ENCODE measurements around the gene MCRIP2.

MCRIP2 gene

DNA sequence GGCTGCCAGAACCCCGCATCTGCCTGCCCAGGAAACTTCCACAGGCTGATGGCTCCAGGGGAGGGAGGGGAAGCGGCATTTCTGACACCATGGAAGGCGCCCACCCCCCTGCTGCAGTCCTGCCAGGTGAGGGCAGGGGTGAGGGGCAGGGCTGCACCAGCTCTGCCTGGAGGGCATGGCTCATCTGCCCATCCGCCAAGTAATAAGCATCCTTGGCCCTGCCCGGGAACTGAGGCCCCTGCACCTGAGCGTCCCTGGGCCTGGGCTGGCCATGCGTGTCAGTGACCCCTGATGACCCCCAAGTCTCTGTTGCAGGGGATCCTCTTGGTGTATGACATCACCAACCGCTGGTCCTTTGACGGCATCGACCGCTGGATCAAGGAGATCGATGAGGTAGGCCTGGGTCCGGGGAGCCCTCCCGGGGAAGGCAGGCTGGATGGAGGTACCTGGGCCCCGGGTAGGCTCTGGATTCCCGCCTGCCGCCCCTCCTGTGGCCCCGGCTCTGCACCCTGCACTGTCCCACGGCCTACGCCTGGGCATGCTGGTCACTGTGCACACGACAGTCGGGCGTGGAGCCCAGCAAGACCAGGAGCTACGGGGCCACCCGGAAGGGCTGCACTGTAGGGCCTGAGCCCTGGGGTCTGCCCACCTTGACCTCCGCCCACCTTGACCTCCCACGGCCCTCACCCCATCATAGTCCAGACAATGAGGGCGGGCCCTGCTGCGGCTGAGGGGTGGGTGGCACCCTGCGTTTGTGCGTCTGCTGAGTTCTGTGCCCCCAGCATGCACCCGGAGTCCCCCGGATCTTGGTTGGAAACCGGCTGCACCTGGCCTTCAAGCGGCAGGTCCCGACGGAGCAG, 16.3 kb upstream of the MCRIP2 start:
- Histone ChIP-seq H3K4me1 (ENCODE audit: insufficient read depth, low read length) (peaks cover 20% of the 10 kb centered on the region; the same call in 1 of the 2 replicates), H3K9ac (ENCODE audit: low read depth, low read length) (no peak overlapping the region), H3K9me3 (ENCODE audit: control insufficient read depth, insufficient read depth, low read length) (no peaks in the 10 kb centered on the region), H3K36me3 (ENCODE audit: insufficient read depth, low read length) (no peaks in the 10 kb centered on the region; the same call in 1 of the 2 replicates)

DNA sequence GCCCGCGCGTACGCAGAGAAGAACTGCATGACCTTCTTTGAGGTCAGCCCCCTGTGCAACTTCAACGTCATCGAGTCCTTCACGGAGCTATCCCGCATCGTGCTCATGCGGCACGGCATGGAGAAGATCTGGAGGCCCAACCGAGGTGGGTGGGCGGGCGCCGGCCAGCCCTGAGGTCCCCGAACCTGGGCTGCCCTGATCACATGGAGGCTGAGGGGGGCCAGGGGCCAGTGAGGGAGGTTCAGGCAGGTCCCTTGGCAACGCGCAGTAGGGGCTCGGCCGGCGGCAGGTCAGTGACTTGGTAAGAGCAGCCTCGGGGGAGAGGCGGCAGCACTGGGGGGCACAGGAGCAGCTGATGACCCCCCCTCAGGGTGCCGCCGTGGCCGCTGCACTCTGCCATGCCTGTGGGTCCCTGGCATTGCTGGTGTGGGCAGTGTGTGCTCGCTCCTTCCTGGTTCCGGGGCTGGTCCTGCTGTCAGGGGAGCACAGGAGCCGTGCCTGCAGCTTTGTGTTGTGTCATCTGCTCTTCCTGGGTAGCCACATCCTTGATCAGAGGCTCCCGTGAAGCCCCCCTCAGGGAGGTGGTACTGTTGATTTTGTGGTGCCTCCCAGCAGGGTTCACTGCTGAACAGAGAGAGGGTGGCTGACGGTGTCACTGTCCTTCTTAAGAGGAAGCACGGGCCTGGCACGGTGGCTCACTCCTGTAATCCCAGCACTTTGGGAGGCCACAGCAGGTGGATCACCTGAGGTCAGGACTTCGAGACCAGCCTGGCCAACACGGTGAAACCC, 15.5 kb upstream of the MCRIP2 start:
- Histone ChIP-seq H3K36me3 (ENCODE audit: insufficient read depth, low read length) (no peaks in the 10 kb centered on the region; the same call in 1 of the 2 replicates), H3K9me3 (ENCODE audit: control insufficient read depth, insufficient read depth, low read length) (no peaks in the 10 kb centered on the region), H3K4me1 (ENCODE audit: insufficient read depth, low read length) (peaks cover 21% of the 10 kb centered on the region; the same call in 1 of the 2 replicates)

DNA sequence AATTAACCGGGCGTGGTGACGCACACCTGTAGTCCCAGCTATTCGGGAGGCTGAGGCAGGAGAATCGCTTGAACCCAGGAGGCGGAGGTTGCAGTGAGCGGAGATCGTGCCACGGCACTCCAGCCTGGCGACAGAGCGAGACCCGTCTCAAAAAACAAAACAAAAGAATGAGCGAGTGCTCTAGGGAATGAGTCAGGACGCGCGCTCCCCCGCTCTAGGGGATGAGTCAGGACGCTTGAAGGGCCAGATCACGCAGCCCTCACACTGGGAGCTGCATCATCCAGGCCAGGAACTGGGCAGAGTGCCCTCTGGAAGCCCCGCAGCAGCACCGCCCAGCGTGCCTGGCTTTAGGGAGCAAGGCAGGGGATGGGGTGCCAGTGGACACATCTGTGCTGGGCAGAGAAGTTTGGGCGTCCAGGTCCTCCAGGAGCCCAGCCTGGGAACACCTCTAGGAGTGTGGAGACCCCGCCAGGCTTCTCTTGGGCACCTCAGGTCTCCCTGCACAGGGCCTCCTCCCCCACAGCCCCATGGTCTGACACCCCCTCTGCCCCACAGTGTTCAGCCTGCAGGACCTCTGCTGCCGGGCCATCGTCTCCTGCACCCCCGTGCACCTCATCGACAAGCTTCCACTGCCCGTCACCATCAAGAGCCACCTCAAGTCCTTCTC, 14.7 kb upstream of the MCRIP2 start:
- no peaks in the 10 kb centered on the region; the same call in 1 of the 2 replicates for H3K36me3 ChIP-seq (ENCODE audit: insufficient read depth, low read length)
- no peak overlapping the region for H3K9ac ChIP-seq (ENCODE audit: low read depth, low read length)
- peaks cover 17% of the 10 kb centered on the region; the same call in 1 of the 2 replicates for H3K4me1 ChIP-seq (ENCODE audit: insufficient read depth, low read length)

More for the DNA sequence above, 15.5 kb upstream of the MCRIP2 start:
- no peak overlapping the region for H3K9ac ChIP-seq (ENCODE audit: low read depth, low read length)

DNA sequence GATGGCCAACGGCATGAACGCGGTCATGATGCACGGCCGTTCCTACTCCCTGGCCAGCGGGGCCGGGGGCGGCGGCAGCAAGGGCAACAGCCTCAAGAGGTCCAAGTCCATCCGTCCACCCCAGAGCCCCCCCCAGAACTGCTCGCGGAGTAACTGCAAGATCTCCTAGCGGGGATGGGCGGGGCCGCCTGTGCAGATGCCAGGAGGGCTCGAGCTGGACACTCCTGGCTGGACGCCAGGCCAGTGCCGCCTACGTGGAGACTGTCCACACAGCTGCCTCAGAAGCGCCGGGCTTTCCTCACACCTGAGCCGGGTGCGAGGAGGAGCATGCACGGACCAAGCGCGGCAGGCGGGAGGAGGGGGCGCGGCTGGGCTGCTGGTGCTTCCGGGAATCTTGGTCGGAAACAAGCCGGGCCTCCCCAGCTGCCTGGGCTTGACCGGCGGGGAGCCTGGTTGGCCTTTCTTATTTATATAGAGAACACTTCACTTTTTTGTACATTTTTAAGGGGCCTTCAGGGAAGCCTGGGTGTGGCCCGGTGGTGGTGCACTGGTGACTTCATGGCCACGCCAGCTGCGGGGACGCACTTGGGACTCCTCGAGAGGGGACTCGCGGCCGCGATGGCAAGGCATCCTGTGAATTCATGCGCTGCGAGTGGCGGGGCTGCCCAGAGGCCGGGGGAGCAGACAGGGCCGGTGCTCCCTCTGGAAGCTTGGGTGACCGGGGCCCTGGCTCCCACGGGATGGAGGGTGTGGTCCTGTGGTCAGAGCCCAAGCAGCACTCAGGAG, 14.0 kb upstream of the MCRIP2 start:
- no peaks in the 10 kb centered on the region for H3K9me3 ChIP-seq (ENCODE audit: control insufficient read depth, insufficient read depth, low read length)
- H3K9ac ChIP-seq (ENCODE audit: low read depth, low read length) = no peak overlapping the region
- no peaks in the 10 kb centered on the region; the same call in 1 of the 2 replicates for H3K36me3 ChIP-seq (ENCODE audit: insufficient read depth, low read length)
- H3K4me1 ChIP-seq (ENCODE audit: insufficient read depth, low read length) = peaks cover 16% of the 10 kb centered on the region; the same call in 1 of the 2 replicates

More for the DNA sequence above, 14.7 kb upstream of the MCRIP2 start:
- H3K9me3 ChIP-seq (ENCODE audit: control insufficient read depth, insufficient read depth, low read length) = no peaks in the 10 kb centered on the region

DNA sequence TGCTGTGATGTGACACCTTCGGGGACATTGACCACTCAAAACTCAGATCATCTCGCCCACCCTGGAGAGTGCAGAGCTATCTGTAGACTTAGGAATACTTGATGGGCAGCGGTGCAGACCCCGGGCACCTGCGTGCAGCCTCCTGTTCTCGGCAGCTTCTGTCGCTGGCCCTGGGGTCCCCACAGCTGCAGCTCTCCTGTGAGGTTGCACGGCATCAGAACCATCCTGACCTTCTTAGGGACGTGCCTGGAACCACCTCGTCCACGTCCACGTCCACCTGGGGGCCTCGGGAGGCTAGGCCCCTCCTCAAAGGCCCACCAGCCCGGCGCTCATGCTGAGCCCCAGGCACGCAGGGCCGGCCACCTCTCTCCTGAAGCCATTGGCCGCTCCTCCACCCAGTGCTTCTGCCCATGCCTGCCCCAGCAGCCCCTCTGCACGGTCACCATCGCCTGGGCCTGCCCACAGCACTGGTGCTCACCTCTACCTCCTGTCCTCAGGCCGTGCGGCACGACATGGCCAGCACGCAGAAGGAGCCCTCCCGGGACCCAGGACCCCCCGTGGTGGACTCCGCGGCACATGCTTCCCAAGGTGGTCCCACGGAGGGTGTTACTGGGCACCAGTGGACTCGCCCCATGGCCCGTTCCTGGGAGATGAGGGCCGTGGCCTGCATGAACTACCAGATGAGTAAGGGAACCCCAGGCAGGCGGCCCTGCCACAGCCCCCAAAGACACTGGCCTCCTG, 13.1 kb upstream of the MCRIP2 start:
- no peaks in the 10 kb centered on the region; the same call in 1 of the 2 replicates for H3K36me3 ChIP-seq (ENCODE audit: insufficient read depth, low read length)
- H3K9me3 ChIP-seq (ENCODE audit: control insufficient read depth, insufficient read depth, low read length) = no peaks in the 10 kb centered on the region
- H3K4me1 ChIP-seq (ENCODE audit: insufficient read depth, low read length) = peaks cover 11% of the 10 kb centered on the region; the same call in 1 of the 2 replicates
- no peak overlapping the region for H3K9ac ChIP-seq (ENCODE audit: low read depth, low read length)

DNA sequence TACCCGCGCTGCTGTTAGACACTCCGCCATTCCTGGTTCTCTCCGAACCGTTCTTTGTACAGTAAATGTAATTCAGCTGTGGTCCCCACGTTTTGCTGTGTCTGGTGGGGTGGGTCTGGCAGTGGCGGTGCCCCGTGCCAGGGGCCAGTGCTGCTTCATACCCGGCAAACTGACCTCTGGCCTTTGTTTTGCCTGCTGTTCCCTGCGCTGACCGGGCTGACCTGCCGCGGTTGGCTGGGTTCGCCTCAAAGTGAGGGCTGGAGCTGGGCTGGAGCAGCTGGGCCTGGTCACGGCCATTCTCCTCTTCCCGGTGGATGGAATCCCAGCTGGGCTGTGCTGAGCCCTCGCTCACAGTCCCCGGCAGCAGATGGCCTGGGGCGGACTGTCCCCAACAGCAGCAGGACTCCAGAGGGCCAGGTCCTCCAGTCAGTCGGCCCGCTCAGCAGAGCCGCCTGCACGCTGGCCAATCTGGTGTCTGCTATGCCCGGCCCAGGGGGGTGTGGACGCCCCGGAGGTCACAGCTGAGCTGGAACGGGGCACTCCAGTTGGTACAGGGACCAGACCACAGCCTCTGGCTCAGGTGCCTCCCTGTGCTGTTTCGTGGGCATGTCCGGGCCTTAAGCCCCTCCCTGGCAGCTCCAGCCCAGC, 12.3 kb upstream of the MCRIP2 start:
- H3K4me1 ChIP-seq (ENCODE audit: insufficient read depth, low read length) = peaks cover 11% of the 10 kb centered on the region; the same call in 1 of the 2 replicates
- H3K36me3 ChIP-seq (ENCODE audit: insufficient read depth, low read length) = no peaks in the 10 kb centered on the region; the same call in 1 of the 2 replicates

DNA sequence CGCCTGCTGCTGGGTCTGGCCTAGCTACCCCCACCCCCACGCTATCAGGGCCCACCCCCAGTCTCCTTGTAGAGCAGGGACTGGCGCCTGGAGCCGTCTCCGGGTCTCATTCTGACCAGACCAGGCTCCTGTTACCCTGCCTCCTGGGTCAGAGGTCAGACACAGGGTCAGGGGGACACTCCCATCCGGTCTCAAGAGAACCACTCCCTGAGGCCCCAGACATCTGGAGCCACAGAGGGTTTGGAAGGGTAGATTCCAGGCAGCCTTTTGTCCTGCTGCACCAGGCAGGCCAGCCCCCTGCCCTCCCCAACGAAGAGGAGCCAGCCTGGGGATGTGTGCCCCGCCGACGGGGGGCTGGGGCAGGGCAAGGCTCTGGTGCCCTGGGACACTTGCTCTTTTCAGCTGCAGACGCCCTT, 11.8 kb upstream of the MCRIP2 start:
- Histone ChIP-seq H3K9ac (ENCODE audit: low read depth, low read length) (no peak overlapping the region), H3K4me1 (ENCODE audit: insufficient read depth, low read length) (peaks cover 11% of the 10 kb centered on the region; the same call in 1 of the 2 replicates), H3K9me3 (ENCODE audit: control insufficient read depth, insufficient read depth, low read length) (no peaks in the 10 kb centered on the region), H3K36me3 (ENCODE audit: insufficient read depth, low read length) (no peaks in the 10 kb centered on the region; the same call in 1 of the 2 replicates)

More for the DNA sequence above, 12.3 kb upstream of the MCRIP2 start:
- Histone ChIP-seq H3K9me3 (ENCODE audit: control insufficient read depth, insufficient read depth, low read length) (no peaks in the 10 kb centered on the region), H3K9ac (ENCODE audit: low read depth, low read length) (no peak overlapping the region)

DNA sequence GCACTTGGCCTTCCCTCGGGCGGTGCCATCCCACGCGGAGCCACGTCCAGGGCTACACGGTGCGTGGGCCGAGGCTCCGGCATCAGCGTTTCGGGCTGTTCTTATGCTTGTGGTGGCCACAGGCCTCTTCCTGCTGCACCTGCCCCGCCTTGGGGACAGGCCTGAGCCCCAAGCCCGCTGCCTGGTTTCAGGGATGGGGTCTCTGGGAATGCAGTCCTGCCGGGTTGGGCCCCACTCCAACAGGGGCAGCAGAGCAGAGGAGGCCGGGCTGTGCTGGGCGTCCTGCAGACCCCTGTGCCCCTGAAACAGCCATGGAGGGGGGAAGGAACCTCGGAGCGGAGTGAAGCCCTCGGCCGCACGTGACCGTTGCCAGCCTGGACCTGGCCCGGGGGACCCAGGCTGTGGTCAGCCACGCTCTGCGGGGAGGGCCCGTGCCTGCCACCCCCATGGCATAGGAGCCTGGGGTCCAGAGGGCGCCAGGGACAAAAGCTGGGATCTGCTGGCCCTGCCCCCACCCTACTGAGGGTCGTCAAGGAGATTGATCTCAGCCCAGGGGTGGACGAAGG, 11.3 kb upstream of the MCRIP2 start:
- Histone ChIP-seq H3K9me3 (ENCODE audit: control insufficient read depth, insufficient read depth, low read length) (no peaks in the 10 kb centered on the region), H3K36me3 (ENCODE audit: insufficient read depth, low read length) (no peaks in the 10 kb centered on the region; the same call in 1 of the 2 replicates), H3K4me1 (ENCODE audit: insufficient read depth, low read length) (peaks cover 11% of the 10 kb centered on the region; the same call in 1 of the 2 replicates), H3K9ac (ENCODE audit: low read depth, low read length) (no peak overlapping the region)

DNA sequence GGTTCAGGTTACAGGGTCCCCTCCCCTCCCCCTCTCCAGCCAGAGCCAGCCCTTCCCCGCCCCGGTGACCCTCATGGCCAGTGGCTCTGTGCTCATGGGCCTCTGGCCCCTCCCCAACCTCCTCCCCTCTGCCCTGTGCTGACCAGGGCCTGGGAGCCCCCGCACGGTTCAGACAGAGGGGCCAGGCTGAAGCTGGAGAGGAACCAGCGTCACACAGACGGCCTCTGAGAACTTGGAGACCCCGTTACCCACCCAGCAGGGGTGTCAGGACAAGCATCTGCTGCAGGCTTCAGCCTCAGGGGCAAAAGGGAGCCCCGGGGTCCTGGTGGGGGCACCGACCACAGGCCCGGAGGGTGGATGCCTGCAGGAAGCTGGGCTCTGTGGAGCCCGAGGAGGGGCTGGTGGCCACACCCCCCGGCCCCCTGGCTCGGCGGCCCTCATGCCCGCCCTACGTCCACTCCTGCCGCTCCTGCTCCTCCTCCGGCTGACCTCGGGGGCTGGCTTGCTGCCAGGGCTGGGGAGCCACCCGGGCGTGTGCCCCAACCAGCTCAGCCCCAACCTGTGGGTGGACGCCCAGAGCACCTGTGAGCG, 10.7 kb upstream of the MCRIP2 start, which contains the start of gene WFIKKN1:
Gene WFIKKN1, plus strand, starts transcription at position 171 of the 591 bp plus-strand sequence. Its CDS starts 269 bp downstream, at position 440.
- H3K36me3 ChIP-seq (ENCODE audit: insufficient read depth, low read length) = no peaks in the 10 kb centered on the region; the same call in 1 of the 2 replicates
- peak within 1 kb of the TSS; percentile 49 for H3K9ac ChIP-seq (ENCODE audit: low read depth, low read length)
- peaks cover 11% of the 10 kb centered on the region; the same call in 1 of the 2 replicates for H3K4me1 ChIP-seq (ENCODE audit: insufficient read depth, low read length)
- H3K9me3 ChIP-seq (ENCODE audit: control insufficient read depth, insufficient read depth, low read length) = no peaks in the 10 kb centered on the region

DNA sequence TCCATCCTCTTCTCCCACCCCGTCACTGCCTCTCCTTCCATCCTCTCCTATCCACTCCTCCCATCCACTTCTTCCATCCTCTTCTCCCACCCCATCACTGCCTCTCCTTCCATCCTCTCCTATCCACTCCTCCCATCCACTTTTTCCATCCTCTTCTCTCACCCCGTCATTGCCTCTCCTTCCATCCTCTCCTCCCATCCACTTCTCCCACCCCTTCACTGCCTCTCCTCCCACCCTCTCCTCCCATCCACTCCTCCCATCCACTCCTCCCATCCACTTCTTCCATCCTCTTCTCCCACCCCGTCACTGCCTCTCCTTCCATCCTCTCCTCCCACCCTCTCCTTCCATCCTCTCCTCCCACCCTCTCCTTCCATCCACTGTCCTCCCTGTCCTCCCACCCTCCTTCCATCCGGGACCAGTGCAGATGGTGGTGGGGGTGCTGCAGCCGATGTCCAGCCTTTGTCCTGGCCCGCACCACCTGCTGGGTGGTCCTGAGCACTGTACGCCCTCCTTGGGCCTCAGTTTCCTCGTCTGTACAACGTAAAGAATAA, 9.7 kb upstream of the MCRIP2 start:
- Histone ChIP-seq H3K9me3 (ENCODE audit: control insufficient read depth, insufficient read depth, low read length) (no peaks in the 10 kb centered on the region), H3K9ac (ENCODE audit: low read depth, low read length) (no peak overlapping the region), H3K4me1 (ENCODE audit: insufficient read depth, low read length) (peaks cover 11% of the 10 kb centered on the region; the same call in 1 of the 2 replicates), H3K36me3 (ENCODE audit: insufficient read depth, low read length) (no peaks in the 10 kb centered on the region; the same call in 1 of the 2 replicates)

DNA sequence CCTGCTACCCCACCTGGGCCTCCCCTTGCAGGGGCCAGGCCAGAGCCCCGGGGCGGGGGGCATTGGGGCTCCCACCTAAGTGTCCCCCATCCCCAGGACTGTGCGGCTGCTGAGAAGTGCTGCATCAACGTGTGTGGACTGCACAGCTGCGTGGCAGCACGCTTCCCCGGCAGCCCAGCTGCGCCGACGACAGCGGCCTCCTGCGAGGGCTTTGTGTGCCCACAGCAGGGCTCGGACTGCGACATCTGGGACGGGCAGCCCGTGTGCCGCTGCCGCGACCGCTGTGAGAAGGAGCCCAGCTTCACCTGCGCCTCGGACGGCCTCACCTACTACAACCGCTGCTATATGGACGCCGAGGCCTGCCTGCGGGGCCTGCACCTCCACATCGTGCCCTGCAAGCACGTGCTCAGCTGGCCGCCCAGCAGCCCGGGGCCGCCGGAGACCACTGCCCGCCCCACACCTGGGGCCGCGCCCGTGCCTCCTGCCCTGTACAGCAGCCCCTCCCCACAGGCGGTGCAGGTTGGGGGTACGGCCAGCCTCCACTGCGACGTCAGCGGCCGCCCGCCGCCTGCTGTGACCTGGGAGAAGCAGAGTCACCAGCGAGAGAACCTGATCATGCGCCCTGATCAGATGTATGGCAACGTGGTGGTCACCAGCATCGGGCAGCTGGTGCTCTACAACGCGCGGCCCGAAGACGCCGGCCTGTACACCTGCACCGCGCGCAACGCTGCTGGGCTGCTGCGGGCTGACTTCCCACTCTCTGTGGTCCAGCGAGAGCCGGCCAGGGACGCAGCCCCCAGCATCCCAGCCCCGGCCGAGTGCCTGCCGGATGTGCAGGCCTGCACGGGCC, 8.9 kb upstream of the MCRIP2 start:
- Histone ChIP-seq H3K36me3 (ENCODE audit: insufficient read depth, low read length) (no peaks in the 10 kb centered on the region), H3K9ac (ENCODE audit: low read depth, low read length) (no peak overlapping the region), H3K4me1 (ENCODE audit: insufficient read depth, low read length) (peaks cover 11% of the 10 kb centered on the region; the same call in 1 of the 2 replicates), H3K9me3 (ENCODE audit: control insufficient read depth, insufficient read depth, low read length) (no peaks in the 10 kb centered on the region)

Measured in ES-I3 (cell line).